HUES6 (cell line): ENCODE measurements around the gene TNS2.

Source experiments
- H3K27ac ChIP-seq: 2 replicates; pipeline ENCODE4 v1.7.0; 2013; ENCODE audit warnings: low read depth, mild to moderate bottlenecking, low read length, inconsistent platforms
- H3K27me3 ChIP-seq: 2 replicates; pipeline ENCODE4 v1.6.1; 2013; ENCODE audit warnings: low read length; ENCODE audit not compliant: control insufficient read depth, insufficient read depth
- H3K36me3 ChIP-seq: 2 replicates; pipeline ENCODE4 v1.6.1; 2013; ENCODE audit warnings: low read length; ENCODE audit not compliant: control insufficient read depth, insufficient read depth
- H3K4me1 ChIP-seq: 2 replicates; pipeline ENCODE4 v1.6.1; 2013; ENCODE audit warnings: low read length; ENCODE audit not compliant: control insufficient read depth, insufficient read depth
- H3K4me3 ChIP-seq: 2 replicates; pipeline ENCODE4 v1.5.1; 2013; ENCODE audit warnings: low read depth, low read length
- H3K9ac ChIP-seq: one replicate; pipeline ENCODE4 v1.6.1; 2013; ENCODE audit warnings: mild to moderate bottlenecking, low read length
- H3K9me3 ChIP-seq: 2 replicates; pipeline ENCODE4 v1.6.1; 2013; ENCODE audit warnings: low read depth, low read length; ENCODE audit not compliant: control insufficient read depth, insufficient read depth

The TNS2 gene

DNA sequence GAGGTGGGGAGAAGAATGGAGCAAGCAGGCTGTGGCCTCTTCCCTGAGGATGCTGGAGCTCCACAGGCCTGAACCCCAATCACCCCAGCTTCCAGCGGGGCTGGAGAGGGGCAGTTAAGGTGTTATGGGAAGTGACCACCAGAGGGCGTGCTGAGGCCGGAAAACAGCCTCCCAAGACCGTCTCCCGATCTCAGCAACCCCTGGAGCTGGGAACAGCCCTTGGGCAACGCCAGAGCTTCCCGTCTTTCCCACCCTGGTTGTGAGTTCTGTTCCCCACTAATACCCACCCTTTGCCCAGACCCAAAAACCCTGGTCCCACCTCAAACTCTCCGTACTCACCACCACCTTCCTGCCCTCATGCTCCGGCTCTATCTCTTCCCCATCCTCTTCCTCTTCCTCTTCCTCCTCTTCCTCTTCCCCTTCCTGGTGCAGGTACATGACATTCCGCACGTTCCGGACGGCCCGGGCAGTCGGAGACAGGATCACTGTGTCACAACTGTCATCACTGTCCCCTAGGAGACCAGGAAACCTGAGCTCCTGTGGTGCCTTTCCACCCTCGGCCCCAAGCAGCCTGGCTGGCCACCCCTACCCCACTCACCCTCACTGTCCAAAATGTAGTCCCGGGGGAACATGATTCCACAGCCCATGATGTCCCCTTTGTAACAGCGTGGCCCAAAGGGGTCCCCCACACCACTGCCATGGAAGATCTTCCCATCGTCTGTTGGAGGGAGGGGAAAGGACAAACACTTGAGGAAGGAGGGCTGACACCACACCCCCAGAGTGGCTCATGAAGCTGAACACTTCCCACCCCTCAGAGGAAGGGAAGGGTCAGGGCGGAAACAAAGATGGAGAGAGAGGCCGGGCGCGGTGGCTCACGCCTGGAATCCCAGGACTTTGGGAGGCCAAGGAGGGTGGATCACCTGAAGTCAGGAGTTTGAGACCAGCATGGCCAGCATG is 16.4 kb downstream of the TNS2 start:
- Histone ChIP-seq H3K27ac (no peak overlapping the region), H3K9ac (no peak overlapping the region), H3K4me1 (peaks cover 32% of the 10 kb centered on the region), H3K36me3 (peaks cover 6% of the 10 kb centered on the region), H3K4me3 (no peak overlapping the region), H3K27me3 (0 out of 2 replicates have a peak, but pooled peaks cover 2% of the 10 kb centered on the region), H3K9me3 (no peaks in the 10 kb centered on the region)

DNA sequence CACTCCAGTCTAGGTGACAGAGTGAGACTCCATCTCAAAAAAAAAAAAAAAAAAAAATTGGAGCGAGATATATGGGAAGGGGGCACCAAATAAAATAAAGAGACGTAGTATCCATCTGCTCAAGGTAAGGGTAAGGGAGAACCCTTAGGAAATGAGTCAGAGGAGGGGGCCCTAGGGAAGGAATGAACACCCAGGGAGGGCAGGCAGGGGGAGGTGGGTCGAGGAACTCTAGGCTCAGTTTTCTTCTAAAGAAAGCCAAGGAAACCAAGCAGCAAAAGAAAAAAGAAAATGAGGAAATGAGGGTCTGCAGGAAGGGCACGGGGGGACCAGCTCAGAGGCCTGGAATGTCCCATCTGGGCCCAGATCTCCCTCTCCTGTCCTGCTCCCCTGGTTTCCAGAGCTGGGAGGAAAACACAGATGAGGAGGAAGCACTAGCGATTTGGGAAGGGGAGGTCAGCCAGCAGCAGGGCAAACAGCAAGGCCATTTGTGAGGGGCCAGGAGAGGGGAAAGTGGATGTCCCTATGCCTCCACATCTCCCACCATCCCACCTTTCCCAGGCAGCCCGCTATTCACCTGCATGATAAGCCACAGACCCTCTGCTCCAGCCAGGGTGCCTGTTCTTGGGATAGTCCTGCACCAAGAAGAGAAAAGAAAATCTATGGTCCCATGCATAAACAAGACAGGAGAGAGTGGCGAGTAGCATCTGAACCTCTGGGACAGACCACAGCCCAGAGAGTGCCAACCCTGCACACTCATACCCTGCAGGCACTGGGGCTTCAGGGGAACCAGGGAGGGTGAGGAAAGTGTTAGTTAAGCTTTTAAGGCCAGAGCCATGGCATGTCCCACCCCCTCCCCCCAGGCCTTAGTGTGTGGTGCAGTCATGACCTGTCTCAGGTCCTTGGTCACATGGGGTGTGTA is 17.5 kb downstream of the TNS2 start:
- Histone ChIP-seq H3K27ac (no peak overlapping the region), H3K9ac (no peak overlapping the region), H3K4me3 (no peak overlapping the region), H3K27me3 (0 out of 2 replicates have a peak, but pooled peaks cover 2% of the 10 kb centered on the region), H3K4me1 (peaks cover 39% of the 10 kb centered on the region), H3K36me3 (peaks cover 6% of the 10 kb centered on the region), H3K9me3 (no peaks in the 10 kb centered on the region)

DNA sequence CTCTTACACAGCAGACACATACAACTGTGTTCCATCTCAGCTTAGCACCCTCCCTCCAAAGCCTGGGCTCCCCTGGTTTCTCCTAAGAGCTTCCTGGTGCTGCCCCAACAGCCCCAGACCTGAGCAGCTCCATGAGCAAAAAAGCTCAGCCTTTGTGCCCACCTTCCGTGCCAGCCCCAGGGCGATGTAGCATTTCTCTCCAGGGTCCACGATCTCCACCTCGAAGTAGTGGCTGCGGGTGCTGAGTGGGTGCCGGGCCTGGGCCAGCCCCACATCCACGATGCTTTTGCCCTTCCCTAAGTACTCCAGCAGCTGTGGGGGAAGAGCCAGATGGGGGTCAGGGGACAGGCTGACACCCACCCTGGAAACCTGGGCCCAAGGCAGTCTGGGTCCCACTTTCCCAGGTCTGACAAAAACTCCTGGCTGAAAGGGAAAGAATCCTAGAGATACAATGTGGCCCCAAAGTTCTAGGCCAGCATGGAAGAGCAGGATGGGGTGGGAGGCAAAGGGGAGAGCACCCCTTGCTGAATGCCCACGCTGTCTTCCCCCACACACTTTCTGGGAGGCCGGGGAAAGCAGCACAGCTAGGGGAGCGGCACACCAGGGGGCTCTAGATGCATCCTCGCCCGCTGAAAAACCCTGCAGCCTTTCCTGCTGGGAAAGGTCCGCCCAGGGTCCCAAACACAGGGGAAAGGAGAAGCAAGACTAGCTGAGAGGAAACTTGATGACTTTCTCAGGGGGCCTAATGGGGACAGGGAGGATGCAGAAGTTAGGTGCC is 18.3 kb downstream of the TNS2 start:
- no peak overlapping the region for H3K9ac ChIP-seq
- H3K4me1 ChIP-seq, result peaks cover 44% of the 10 kb centered on the region
- no peaks in the 10 kb centered on the region for H3K9me3 ChIP-seq
- H3K4me3 ChIP-seq, result no peak overlapping the region
- no peak overlapping the region for H3K27ac ChIP-seq
- H3K27me3 ChIP-seq, result 0 out of 2 replicates have a peak, but pooled peaks cover 2% of the 10 kb centered on the region
- H3K36me3 ChIP-seq, result peaks cover 6% of the 10 kb centered on the region

DNA sequence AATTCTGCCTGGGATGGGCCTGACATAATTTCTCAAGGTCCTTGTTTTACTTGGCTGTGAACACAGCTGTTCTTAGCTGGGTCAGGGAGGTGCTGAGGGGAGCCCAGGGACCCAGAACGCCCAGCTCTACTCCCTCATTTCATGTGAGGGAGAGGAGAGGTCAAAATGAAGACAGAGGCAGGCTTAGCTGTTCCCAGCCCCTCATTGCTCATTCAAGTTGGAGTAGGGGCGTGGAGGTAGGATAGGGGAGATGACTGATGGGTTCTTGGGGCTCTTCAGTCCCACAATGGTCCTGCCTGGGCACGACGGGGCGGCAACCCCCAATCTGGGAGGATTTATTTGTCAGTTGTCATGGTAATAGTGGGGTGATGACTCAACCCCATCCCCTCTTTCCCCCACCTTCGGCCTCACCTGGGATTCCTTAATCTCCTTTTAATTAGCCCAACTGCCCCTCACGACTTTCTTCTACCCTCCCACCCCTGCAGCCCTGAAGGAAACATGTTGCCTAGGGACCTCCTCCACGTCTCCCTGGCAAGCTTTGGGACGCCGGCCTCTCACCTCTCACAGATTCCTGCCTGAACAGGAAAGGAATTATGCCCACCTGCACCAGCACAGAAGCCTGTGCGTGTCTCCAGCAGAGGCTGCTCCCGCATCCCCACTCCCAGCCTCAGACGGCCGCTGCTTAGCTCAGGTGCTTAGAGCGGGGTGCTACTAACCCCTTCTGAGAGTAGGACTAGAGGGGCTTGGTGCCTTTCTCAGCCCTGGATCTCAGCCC is 19.1 kb downstream of the TNS2 start:
- Histone ChIP-seq H3K36me3 (peaks cover 3% of the 10 kb centered on the region), H3K27me3 (0 out of 2 replicates have a peak, but pooled peaks cover 2% of the 10 kb centered on the region), H3K4me3 (no peak overlapping the region), H3K4me1 (peaks cover 44% of the 10 kb centered on the region), H3K27ac (no peak overlapping the region), H3K9me3 (no peaks in the 10 kb centered on the region), H3K9ac (no peak overlapping the region)

DNA sequence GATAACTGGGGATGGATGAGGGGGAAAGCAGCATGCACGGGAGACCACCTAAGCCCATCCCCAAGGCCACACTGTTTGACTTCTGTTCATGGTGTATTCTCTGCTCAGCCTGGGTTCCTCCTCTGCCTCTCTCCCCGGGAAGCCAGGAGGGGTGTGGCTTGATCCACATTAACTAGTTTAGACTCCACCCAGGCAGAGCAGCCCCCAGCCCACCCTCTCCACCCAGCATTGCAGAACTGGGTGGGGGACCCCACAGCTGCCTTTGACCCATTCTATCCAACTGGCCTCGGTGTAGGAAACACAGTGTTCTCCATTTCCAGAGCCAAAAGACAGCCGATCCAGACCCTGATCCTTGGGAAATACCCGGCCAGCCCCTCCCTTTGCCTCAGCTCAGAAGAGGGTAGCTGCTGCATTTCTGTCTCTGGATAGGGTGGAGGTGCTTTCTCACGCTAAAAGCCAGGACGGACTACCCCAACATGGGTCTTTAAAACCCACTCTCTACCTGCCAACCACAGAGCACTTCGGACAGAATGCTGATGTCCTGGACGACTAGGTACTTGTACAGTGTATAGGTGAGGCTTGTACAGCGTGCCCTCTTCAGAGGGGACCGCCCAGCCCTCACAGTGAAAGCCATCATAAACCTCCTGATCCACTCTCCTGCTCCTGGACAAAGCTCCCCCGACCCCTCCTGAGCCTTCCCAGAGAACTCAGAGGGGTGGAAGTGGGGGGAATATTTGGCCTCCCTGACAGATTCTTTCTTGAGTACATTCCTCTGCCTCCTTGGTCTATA is 20.0 kb downstream of the TNS2 start:
- Histone ChIP-seq H3K36me3 (peaks cover 9% of the 10 kb centered on the region; the same call in 1 of the 2 replicates), H3K27me3 (0 out of 2 replicates have a peak, but pooled peaks cover 2% of the 10 kb centered on the region), H3K9ac (no peak overlapping the region), H3K4me3 (no peak overlapping the region), H3K4me1 (peaks cover 44% of the 10 kb centered on the region), H3K9me3 (no peaks in the 10 kb centered on the region), H3K27ac (no peak overlapping the region)

DNA sequence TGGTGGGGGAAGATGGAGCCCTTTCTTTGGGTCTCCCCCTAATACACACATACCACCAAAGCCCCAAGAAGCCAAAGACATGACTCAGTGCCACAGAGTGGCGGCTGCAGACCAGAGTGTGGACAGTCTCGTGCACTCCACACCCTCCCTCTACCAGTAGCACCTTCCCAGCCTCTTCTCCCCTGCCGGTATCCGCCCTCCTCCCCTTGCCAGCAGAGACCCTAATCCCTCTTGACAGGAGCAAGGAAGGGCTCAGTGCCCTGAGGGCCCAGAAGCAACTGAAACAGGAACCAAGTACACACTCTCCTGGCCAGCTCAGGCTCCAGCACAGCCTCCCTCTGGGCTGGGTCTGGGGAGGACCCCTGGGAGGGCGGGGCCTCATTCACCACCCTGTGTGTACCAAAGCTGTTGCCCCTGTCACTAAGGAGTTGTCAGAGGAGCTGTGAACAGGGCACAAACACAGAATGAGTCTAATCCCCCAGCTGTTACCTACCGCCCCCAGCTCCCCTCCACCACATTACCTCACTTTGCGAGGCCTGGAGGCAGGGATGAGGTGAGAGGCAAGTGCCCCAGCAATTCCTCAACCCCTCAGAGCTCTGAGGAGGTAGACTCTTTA is 21.1 kb downstream of the TNS2 start:
- no peaks in the 10 kb centered on the region for H3K9me3 ChIP-seq
- H3K27me3 ChIP-seq, result 0 out of 2 replicates have a peak, but pooled peaks cover 2% of the 10 kb centered on the region
- no peak overlapping the region for H3K9ac ChIP-seq
- peaks cover 44% of the 10 kb centered on the region for H3K4me1 ChIP-seq
- H3K27ac ChIP-seq, result no peak overlapping the region
- no peak overlapping the region for H3K4me3 ChIP-seq
- H3K36me3 ChIP-seq, result peaks cover 11% of the 10 kb centered on the region; the same call in 1 of the 2 replicates

DNA sequence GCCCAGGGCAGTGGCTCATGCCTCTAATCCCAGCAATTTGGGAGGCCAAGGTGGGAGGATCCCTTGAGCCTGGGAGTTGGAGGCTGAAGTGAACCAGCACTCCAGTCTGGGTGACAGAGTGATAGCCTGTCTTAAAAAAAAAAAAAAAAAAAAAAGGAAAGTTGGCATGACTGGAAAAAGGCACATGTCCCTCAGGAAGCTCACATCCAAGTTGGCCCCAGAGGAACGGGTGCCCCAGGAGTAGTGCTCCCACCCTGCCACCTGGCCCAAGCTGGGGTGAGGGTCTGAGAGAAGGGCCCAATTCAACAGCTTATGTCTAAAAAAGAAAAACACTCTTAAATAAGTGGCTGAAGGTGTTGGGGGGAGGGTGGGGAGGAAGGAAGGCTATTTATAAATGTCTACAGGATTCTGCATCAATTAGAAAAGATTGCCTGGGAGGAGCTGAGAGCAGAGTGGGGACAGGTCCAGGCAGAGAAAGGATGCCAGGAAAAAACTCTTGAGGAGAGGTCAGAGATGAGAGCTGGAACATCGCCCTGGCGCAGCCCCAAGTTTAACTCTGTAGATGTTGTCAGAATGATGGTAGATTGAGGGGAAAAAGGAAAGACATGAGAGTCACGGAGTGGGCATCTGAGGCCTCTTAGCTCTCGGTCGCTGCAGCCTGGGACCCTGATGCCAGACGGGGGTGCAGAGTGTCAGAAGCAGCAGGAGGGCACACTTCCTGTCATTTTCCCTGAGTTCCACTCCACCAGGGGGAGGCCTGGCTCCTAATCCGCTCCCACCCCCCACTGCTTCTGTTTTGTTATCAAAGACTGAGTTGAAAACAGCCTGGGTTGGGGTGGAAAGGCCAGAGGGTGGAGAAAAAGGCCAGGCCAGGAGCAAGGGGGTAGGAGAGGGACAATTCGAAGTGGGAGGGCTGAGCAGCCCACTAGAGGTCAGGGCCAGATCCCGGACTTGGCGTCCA is 22.0 kb downstream of the TNS2 start:
- Histone ChIP-seq H3K27ac (no peak overlapping the region), H3K36me3 (peaks cover 12% of the 10 kb centered on the region; the same call in 1 of the 2 replicates), H3K4me3 (no peak overlapping the region), H3K27me3 (no peaks in the 10 kb centered on the region), H3K9me3 (no peaks in the 10 kb centered on the region), H3K4me1 (peaks cover 38% of the 10 kb centered on the region), H3K9ac (no peak overlapping the region)

DNA sequence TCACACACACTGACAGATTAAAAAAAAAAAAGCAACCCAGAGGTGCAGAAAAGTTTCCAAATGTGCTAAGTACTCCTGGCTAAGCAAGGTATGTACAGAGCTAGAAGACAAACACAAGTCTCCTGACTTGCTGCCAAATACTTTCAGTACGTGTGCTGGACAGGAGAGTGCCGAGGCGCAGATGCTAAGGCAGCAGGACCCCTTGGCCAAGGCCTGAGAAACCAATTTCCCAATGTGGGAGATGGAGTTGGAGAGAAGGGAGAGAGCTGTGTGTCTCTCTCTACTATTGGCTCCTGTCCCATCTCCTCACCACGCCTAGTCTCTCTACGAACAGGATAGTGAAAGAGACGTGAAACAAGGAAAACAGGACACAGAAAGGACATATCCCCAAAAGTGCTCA is 24.0 kb downstream of the TNS2 start:
- Histone ChIP-seq H3K27me3 (no peaks in the 10 kb centered on the region), H3K9ac (no peak overlapping the region), H3K4me3 (no peak overlapping the region), H3K9me3 (no peaks in the 10 kb centered on the region), H3K36me3 (peaks cover 12% of the 10 kb centered on the region; the same call in 1 of the 2 replicates), H3K4me1 (peaks cover 39% of the 10 kb centered on the region), H3K27ac (no peak overlapping the region)
